ENCODE data around the gene LRRK1. TPM values are rescaled to one million over a fixed set of nuclear protein-coding genes. Genes with fewer than 3 reads are reported as not detected.

The LRRK1 gene
- polyA plus RNA-seq, 1 experiment: 16.9 TPM

- ChIA-PET CTCF (no interaction called here), POLR2A (no interaction called here)
- Histone ChIP-seq H3K36me3 (ENCODE audit: control insufficient read depth, insufficient read depth, low read length) (no peaks in the 10 kb centered on the region), H3K4me3 (ENCODE audit: low read depth, low read length) (no peak overlapping the region), H3K27me3 (ENCODE audit: control insufficient read depth, insufficient read depth, low read length) (no peaks in the 10 kb centered on the region)
- no peak for DNase-seq (ENCODE audit: low read depth)
- TF ChIP-seq CTCF (IDR thresholded peaks at IDR 0.05; ENCODE audit: insufficient read depth, low read depth, low read length): no peak
These were observed 21.7 kb upstream of the LRRK1 start for GRCh38 chr15:100897221-100898151.

GRCh38 chr15:100898152-100898490 is 21.0 kb upstream of the LRRK1 start:
- POLR2A ChIA-PET: no interaction called here
- CTCF ChIA-PET: no interaction called here

GRCh38 chr15:100898661-100899462 is 20.3 kb upstream of the LRRK1 start:
- no peak for DNase-seq (ENCODE audit: low read depth)
- POLR2A ChIA-PET: no interaction called here
- TF ChIP-seq CTCF (IDR thresholded peaks at IDR 0.05; ENCODE audit: insufficient read depth, low read depth, low read length): no peak
- Histone ChIP-seq H3K4me3 (ENCODE audit: low read depth, low read length) (no peak overlapping the region), H3K27me3 (ENCODE audit: control insufficient read depth, insufficient read depth, low read length) (no peaks in the 10 kb centered on the region), H3K36me3 (ENCODE audit: control insufficient read depth, insufficient read depth, low read length) (no peaks in the 10 kb centered on the region)
- CTCF ChIA-PET: interaction anchor here (0.6 to 1.3 kb wide), 4 partner anchors 52 to 111 kb away, joined by 3 to 6 read pairs (median 4); no protein-coding TSS in a partner anchor

More at GRCh38 chr15:100898152-100898490, 21.0 kb upstream of the LRRK1 start:
- Histone ChIP-seq H3K36me3 (ENCODE audit: control insufficient read depth, insufficient read depth, low read length) (no peaks in the 10 kb centered on the region), H3K4me3 (ENCODE audit: low read depth, low read length) (no peak overlapping the region), H3K27me3 (ENCODE audit: control insufficient read depth, insufficient read depth, low read length) (no peaks in the 10 kb centered on the region)
- no peak for DNase-seq (ENCODE audit: low read depth)
- TF ChIP-seq CTCF (IDR thresholded peaks at IDR 0.05; ENCODE audit: insufficient read depth, low read depth, low read length): no peak

GRCh38 chr15:100899601-100900000 is 19.6 kb upstream of the LRRK1 start:
- Histone ChIP-seq H3K36me3 (ENCODE audit: control insufficient read depth, insufficient read depth, low read length) (no peaks in the 10 kb centered on the region), H3K4me3 (ENCODE audit: low read depth, low read length) (no peak overlapping the region), H3K27me3 (ENCODE audit: control insufficient read depth, insufficient read depth, low read length) (no peaks in the 10 kb centered on the region)
- no peak for DNase-seq (ENCODE audit: low read depth)
- CTCF ChIA-PET: interaction anchor here (0.6 to 1.3 kb wide), 4 partner anchors 19 to 110 kb away, joined by 3 to 6 read pairs (median 4); partner anchors contain the start of gene LRRK1
- POLR2A ChIA-PET: no interaction called here
- no peak for TF ChIP-seq CTCF (IDR thresholded peaks at IDR 0.05; ENCODE audit: insufficient read depth, low read depth, low read length)

Data from BJ (cell line).